Measurements from ENCODE around the gene PEX14.

Gene PEX14

DNA sequence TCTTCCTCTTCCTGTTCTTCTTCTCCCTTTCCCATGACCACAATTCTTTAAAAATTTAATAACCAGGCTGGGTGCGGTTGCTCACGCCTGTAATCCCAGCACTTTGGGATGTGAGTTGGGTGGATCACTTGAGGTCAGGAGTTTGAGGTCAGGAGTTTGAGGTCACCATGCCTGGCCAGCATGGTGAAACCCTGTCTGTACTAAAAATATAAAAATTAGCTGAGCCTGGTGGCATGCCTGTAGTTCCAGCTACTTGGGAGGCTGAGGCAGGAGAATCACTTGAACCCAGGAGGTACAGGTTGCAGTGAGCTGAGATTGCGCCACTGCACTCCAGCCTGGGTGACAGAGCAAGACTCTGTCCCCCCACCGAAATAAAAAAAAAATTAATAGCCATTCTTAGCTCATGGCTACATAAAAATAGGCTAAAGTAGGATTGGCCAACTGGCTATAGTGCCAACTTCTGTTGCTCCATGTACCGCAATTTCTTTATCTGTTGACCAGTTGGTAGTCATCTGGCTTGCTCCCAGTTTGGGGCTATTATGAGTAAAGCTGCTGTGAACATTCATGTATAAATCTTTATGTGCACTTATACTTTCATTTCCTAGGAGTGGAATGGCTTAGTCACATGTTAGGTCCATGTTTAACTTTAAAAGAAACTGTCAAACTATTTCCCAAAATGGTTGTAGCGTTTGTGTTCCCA is 136.3 kb downstream of the PEX14 start:
- H3K4me3 ChIP-seq (ENCODE audit: control insufficient read depth, low read depth, low read length) = no peak overlapping the region
- DNase-seq (ENCODE audit: low read depth) = no peak
- TF ChIP-seq CTCF (IDR thresholded peaks at IDR 0.05; ENCODE audit: control insufficient read depth, insufficient read depth, low read depth, low read length, missing control alignments) = no peak

- no peak for DNase-seq (ENCODE audit: low read depth)
- no peak for TF ChIP-seq CTCF (IDR thresholded peaks at IDR 0.05; ENCODE audit: control insufficient read depth, insufficient read depth, low read depth, low read length, missing control alignments)
Measured at GRCh38 chr1:10612436-10613160, 137.8 kb downstream of the PEX14 start.

DNA sequence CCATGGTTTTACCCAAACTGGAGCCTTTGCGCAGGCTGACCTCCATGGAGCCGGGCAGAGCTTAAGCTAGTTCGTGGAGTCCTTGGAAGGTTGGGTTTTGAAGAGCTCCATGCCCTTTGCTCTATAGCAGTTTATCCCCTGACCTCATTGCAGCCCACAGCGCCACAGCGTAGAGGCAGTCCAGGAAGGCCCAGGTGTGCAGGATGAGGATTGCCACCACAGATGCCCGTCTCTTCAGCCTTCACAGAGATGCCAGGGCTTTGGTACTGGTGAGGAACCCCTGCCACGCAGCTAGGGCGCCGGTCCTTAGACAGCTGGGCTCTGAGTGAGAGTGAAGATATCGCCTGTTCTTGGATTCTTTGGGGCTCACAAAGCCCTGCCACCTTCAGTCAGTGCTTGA is 138.6 kb downstream of the PEX14 start:
- no peak overlapping the region for H3K4me3 ChIP-seq (ENCODE audit: control insufficient read depth, low read depth, low read length)
- TF ChIP-seq CTCF (IDR thresholded peaks at IDR 0.05; ENCODE audit: control insufficient read depth, insufficient read depth, low read depth, low read length, missing control alignments) = no peak
- DNase-seq (ENCODE audit: low read depth) = no peak

More at GRCh38 chr1:10612436-10613160, 137.8 kb downstream of the PEX14 start:
- H3K4me3 ChIP-seq (ENCODE audit: control insufficient read depth, low read depth, low read length) = no peak overlapping the region

GRCh38 chr1:10613861-10614260 is 139.1 kb downstream of the PEX14 start:
- no peak for TF ChIP-seq CTCF (IDR thresholded peaks at IDR 0.05; ENCODE audit: control insufficient read depth, insufficient read depth, low read depth, low read length, missing control alignments)
- no peak overlapping the region for H3K4me3 ChIP-seq (ENCODE audit: control insufficient read depth, low read depth, low read length)
- no peak for DNase-seq (ENCODE audit: low read depth)

DNA sequence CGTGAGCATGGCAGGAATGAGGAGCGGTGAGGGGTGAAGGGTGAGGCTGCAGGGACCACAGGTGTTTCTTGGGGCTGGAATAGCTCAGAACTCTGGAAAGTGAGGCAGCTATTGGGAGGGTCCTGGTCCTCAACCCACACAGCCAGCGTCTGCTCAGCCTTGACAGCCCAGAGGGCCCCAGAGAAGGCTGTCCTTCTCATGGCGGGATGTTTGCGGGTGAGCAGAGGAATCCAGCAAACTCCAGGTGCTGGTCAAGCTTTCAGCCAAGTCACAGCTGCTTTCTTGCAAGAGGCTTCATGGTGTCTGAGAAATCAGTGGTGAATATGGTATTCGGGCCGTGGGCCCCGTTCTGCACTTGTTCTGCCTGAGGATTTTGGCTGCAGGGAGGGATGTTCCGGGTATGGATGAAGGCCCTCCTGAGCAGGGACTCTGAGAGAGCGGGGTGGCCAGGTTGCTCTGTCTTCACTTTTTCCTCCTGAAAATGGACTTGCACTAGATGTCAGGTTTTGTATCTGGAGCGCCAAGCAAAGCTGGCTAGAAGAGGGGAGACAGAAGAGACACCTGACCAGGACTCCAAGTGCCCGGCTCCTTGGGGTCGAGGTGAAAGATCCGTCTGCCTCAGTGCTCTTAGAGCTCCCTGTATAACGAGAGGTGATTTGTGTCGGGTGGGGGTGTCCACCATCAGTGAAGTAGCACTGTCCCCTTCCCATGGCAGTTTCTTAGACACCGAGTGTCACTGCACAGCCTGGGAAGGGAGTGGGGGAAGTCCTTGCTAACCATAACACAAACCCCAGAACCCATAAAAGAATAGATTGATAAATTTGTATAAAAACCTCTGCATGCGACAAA is 139.9 kb downstream of the PEX14 start:
- H3K4me3 ChIP-seq (ENCODE audit: control insufficient read depth, low read depth, low read length) = no peak overlapping the region
- TF ChIP-seq CTCF (IDR thresholded peaks at IDR 0.05; ENCODE audit: control insufficient read depth, insufficient read depth, low read depth, low read length, missing control alignments) = no peak
- no peak for DNase-seq (ENCODE audit: low read depth)

DNA sequence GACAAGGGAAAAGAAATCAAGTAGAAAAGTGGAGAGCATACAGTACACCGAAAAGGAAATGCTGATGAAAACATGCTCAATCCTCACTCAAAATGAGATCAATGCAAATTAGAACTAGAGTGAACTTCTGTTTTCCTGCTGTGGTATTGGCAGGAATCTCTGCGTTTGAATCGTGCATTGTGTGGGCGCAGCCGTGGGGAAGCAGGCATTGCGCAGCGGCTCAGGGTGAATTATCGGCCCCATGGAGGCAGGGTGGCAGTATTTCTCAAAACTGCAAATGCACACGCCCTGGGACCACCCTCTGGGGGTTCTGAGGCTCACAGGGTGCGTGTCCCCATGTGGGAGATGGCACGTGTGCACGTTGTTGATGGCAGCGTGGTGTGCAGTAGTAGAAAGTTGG is 140.6 kb downstream of the PEX14 start:
- TF ChIP-seq CTCF (IDR thresholded peaks at IDR 0.05; ENCODE audit: control insufficient read depth, insufficient read depth, low read depth, low read length, missing control alignments) = no peak

More for the DNA sequence above, 140.6 kb downstream of the PEX14 start:
- DNase-seq (ENCODE audit: low read depth) = no peak
- H3K4me3 ChIP-seq (ENCODE audit: control insufficient read depth, low read depth, low read length) = no peak overlapping the region

Measured in AG09309 (cell line).